NCI-H2107 treated with DMSO at 0.1 percent for 48 hours (cell line): ENCODE results near the gene MT1HL1.
"Not testable (repeated sequence)": the region's sequence is repeated elsewhere in the genome, so short reads cannot be mapped to it uniquely, and the experiment has no call there.

Experiments
- DNase-seq: peaks from one replicate; lab custom pipeline; 2025; ENCODE audit not compliant: unreplicated experiment; lab: John Stamatoyannopoulos, UW

Gene MT1HL1

GRCh38 chr1:236979149-236979900 lies 24.9 kb downstream of the MT1HL1 start:
- no peak for DNase-seq

- no peak for DNase-seq
Measured at GRCh38 chr1:236978740-236979139, 25.5 kb downstream of the MT1HL1 start.

- DNase-seq: no peak
Measured at GRCh38 chr1:236975461-236975860, 28.8 kb downstream of the MT1HL1 start.

GRCh38 chr1:236974025-236974424 lies 30.2 kb downstream of the MT1HL1 start:
- not testable (repeated sequence) for DNase-seq

DNA sequence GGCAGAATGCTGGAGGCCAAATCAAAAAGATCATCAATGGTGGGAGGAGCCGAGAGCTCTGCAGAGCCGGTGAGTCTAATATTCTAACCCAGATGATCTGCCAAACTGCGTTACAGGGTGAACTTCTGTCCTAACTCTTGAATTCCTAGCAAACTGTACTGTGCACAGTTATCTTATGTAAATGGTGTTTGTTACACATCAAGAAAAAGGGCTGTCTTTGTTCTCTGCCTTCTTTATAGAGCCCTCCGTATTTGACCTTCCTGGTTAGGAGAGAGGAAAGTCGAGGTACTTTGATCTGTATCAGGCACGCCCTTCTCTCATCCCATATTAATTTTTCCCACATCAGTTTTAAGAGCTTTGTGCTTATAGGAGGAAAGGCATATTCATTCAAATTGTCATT lies 37.6 kb downstream of the MT1HL1 start:
- DNase-seq: no peak

DNA sequence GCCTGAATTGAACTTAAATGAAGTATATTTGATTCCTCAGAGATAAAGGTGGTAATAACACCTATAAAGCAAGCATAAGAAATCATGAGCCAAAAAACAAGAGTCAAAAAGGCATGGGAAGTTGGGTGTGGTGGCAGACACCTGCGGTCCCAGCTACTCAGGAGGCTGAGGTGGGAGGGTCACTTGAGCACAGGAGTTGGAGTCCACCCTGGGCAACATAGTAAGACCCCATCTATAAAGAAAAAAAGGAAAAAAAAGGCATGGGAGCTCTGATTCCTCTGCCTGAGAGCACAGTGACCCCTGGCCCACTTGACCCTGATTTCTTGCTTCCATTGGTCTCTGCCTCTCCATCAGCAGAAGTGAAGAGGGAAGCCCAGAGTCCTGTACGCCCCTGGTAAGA lies 40.3 kb downstream of the MT1HL1 start:
- no peak for DNase-seq

GRCh38 chr1:236959112-236959511 lies 45.1 kb downstream of the MT1HL1 start:
- DNase-seq: no peak

GRCh38 chr1:236957235-236957634 lies 47.0 kb downstream of the MT1HL1 start:
- DNase-seq: no peak
